BLaER1 (cell line): Measurements from ENCODE around the gene IPCEF1.

Experiments used
- H3K27ac ChIP-seq: shearing (Covaris generic); formaldehyde crosslinking; 2 replicates; pipeline ENCODE4 v1.8.1; 2022
- H3K27me3 ChIP-seq: shearing (Covaris generic); formaldehyde crosslinking; 2 replicates; pipeline ENCODE4 v1.8.1; 2022
- H3K36me3 ChIP-seq: shearing (Covaris generic); formaldehyde crosslinking; 2 replicates; pipeline ENCODE4 v1.8.1; 2022
- H3K4me1 ChIP-seq: shearing (Covaris generic); formaldehyde crosslinking; 2 replicates; pipeline ENCODE4 v1.8.1; 2022
- H3K4me2 ChIP-seq: shearing (Covaris generic); formaldehyde crosslinking; 2 replicates; pipeline ENCODE4 v1.8.1; 2022
- H3K4me3 ChIP-seq: shearing (Covaris generic); formaldehyde crosslinking; 2 replicates; pipeline ENCODE4 v1.8.1; 2022
- H3K9ac ChIP-seq: shearing (Covaris generic); formaldehyde crosslinking; 2 replicates; pipeline ENCODE4 v1.8.1; 2022
- H3K9me3 ChIP-seq: shearing (Covaris generic); formaldehyde crosslinking; 2 replicates; pipeline ENCODE4 v1.8.1; 2022
- H4K20me1 ChIP-seq: shearing (Covaris generic); formaldehyde crosslinking; 2 replicates; pipeline ENCODE4 v1.8.1; 2022
- Cebpa-rat ChIP-seq: shearing (Covaris generic); IDR thresholded peaks from 2 replicates; pipeline ENCODE4 v1.8.1; 2022

The IPCEF1 gene

GRCh38 chr6:154261688-154262397, 94.8 kb downstream of the IPCEF1 start:
- Histone ChIP-seq H3K9ac (peak overlapping the region; percentile 55; the same call in 1 of the 2 replicates), H4K20me1 (no peaks in the 10 kb centered on the region), H3K4me1 (peaks cover 90% of the 10 kb centered on the region), H3K27me3 (no peaks in the 10 kb centered on the region), H3K27ac (peak overlapping the region; percentile 70), H3K36me3 (no peaks in the 10 kb centered on the region), H3K4me3 (no peak overlapping the region), H3K4me2 (peak overlapping the region; percentile 63), H3K9me3 (peaks cover 12% of the 10 kb centered on the region; the same call in 1 of the 2 replicates)
- no peak for TF ChIP-seq Cebpa-rat

- Histone ChIP-seq H3K36me3 (peaks cover 3% of the 10 kb centered on the region; the same call in 1 of the 2 replicates), H3K4me2 (peak overlapping the region; percentile 82), H3K4me1 (peaks cover 72% of the 10 kb centered on the region), H3K9ac (peak overlapping the region; percentile 52; the same call in 1 of the 2 replicates), H3K27me3 (no peaks in the 10 kb centered on the region), H4K20me1 (no peaks in the 10 kb centered on the region), H3K27ac (peak overlapping the region; percentile 78), H3K9me3 (peaks cover 28% of the 10 kb centered on the region), H3K4me3 (peak overlapping the region; percentile 9; the same call in 1 of the 2 replicates)
- no peak for TF ChIP-seq Cebpa-rat
These were observed 98.4 kb downstream of the IPCEF1 start for GRCh38 chr6:154258064-154258757.

- Histone ChIP-seq H3K9me3 (peaks cover 35% of the 10 kb centered on the region), H4K20me1 (no peaks in the 10 kb centered on the region), H3K27me3 (no peaks in the 10 kb centered on the region), H3K4me3 (no peak overlapping the region; the same call in 1 of the 2 replicates), H3K36me3 (peaks cover 3% of the 10 kb centered on the region; the same call in 1 of the 2 replicates), H3K4me1 (peaks cover 62% of the 10 kb centered on the region), H3K4me2 (peak overlapping the region; percentile 82), H3K27ac (peak overlapping the region; percentile 78), H3K9ac (peak overlapping the region; percentile 20; the same call in 1 of the 2 replicates)
- peak; percentile 76 for TF ChIP-seq Cebpa-rat
These were observed 99.5 kb downstream of the IPCEF1 start for GRCh38 chr6:154257067-154257466.

- Histone ChIP-seq H3K27me3 (no peaks in the 10 kb centered on the region), H3K27ac (no peak overlapping the region), H3K9ac (no peak overlapping the region), H3K9me3 (peaks cover 30% of the 10 kb centered on the region), H3K4me1 (peaks cover 47% of the 10 kb centered on the region), H3K4me2 (no peak overlapping the region), H4K20me1 (no peaks in the 10 kb centered on the region), H3K36me3 (peaks cover 3% of the 10 kb centered on the region; the same call in 1 of the 2 replicates), H3K4me3 (no peak overlapping the region)
- TF ChIP-seq Cebpa-rat: no peak
These were observed 103.9 kb downstream of the IPCEF1 start for GRCh38 chr6:154252678-154253077.

- Histone ChIP-seq H4K20me1 (no peaks in the 10 kb centered on the region), H3K36me3 (peaks cover 3% of the 10 kb centered on the region; the same call in 1 of the 2 replicates), H3K4me3 (no peak overlapping the region), H3K27ac (no peak overlapping the region), H3K27me3 (no peaks in the 10 kb centered on the region), H3K4me1 (peaks cover 46% of the 10 kb centered on the region), H3K4me2 (no peak overlapping the region), H3K9ac (no peak overlapping the region), H3K9me3 (peaks cover 28% of the 10 kb centered on the region)
- TF ChIP-seq Cebpa-rat: no peak
These were observed 105.5 kb downstream of the IPCEF1 start for GRCh38 chr6:154251116-154251515.

- no peak overlapping the region for H3K4me3 ChIP-seq
- no peaks in the 10 kb centered on the region for H4K20me1 ChIP-seq
- TF ChIP-seq Cebpa-rat: no peak
These were observed 106.9 kb downstream of the IPCEF1 start for GRCh38 chr6:154249499-154250298.

GRCh38 chr6:154247119-154247861, 109.3 kb downstream of the IPCEF1 start:
- 0 out of 2 replicates have a peak, but pooled peaks have one; percentile 14 for TF ChIP-seq Cebpa-rat
- Histone ChIP-seq H4K20me1 (no peaks in the 10 kb centered on the region), H3K4me2 (peak overlapping the region; percentile 78), H3K27ac (peak overlapping the region; percentile 77), H3K9ac (peak overlapping the region; percentile 74), H3K36me3 (0 out of 2 replicates have a peak, but pooled peaks cover 9% of the 10 kb centered on the region), H3K27me3 (no peaks in the 10 kb centered on the region), H3K4me1 (peaks cover 43% of the 10 kb centered on the region), H3K4me3 (peak overlapping the region; percentile 60), H3K9me3 (peaks cover 16% of the 10 kb centered on the region)

More at GRCh38 chr6:154249499-154250298, 106.9 kb downstream of the IPCEF1 start:
- peaks cover 43% of the 10 kb centered on the region for H3K4me1 ChIP-seq
- H3K27me3 ChIP-seq: no peaks in the 10 kb centered on the region
- H3K4me2 ChIP-seq: peak overlapping the region; percentile 67
- H3K36me3 ChIP-seq: peaks cover 3% of the 10 kb centered on the region; the same call in 1 of the 2 replicates
- peak overlapping the region; percentile 10; the same call in 1 of the 2 replicates for H3K27ac ChIP-seq
- no peak overlapping the region for H3K9ac ChIP-seq
- H3K9me3 ChIP-seq: peaks cover 14% of the 10 kb centered on the region

- Histone ChIP-seq H3K27ac (no peak overlapping the region), H4K20me1 (no peaks in the 10 kb centered on the region), H3K4me2 (peak overlapping the region; percentile 78), H3K9me3 (peaks cover 15% of the 10 kb centered on the region), H3K27me3 (no peaks in the 10 kb centered on the region), H3K4me1 (peaks cover 43% of the 10 kb centered on the region), H3K36me3 (0 out of 2 replicates have a peak, but pooled peaks cover 9% of the 10 kb centered on the region), H3K4me3 (peak overlapping the region; percentile 60), H3K9ac (peak overlapping the region; percentile 74)
- no peak for TF ChIP-seq Cebpa-rat
These were observed 109.9 kb downstream of the IPCEF1 start for GRCh38 chr6:154246723-154247118.
